Forelimb muscle (tissue), 1 donor: ENCODE data around the gene KIF4A. TPM values are rescaled to one million over a fixed set of nuclear protein-coding genes. Genes with fewer than 3 reads are reported as not detected.
"Not testable (repeated sequence)": the region's sequence is repeated elsewhere in the genome, so short reads cannot be mapped to it uniquely, and the experiment has no call there.

Source experiments
- DNase-seq: peaks from one replicate; pipeline ENCODE4 v3.0.0-alpha.2; 2013; ENCODE audit warnings: low read depth
- polyA plus RNA-seq: library from polyadenylated mRNA; unstranded; fragments of 120-200 nt; gene quantifications from one replicate; pipeline ENCODE4 v1.2.1, GENCODE V29; 2013; ENCODE audit not compliant: insufficient read length

Gene KIF4A
- polyA plus RNA-seq, 1 donor, result 5.5 TPM

- DNase-seq, result no peak
Observed at GRCh38 chrX:70398899-70399298, 109.0 kb downstream of the KIF4A start.

GRCh38 chrX:70400181-70400580 lies 110.3 kb downstream of the KIF4A start:
- not testable (repeated sequence) for DNase-seq

- DNase-seq, result no peak
Observed at GRCh38 chrX:70402721-70403120, 112.8 kb downstream of the KIF4A start.

- DNase-seq, result no peak
Observed at GRCh38 chrX:70405003-70405402, 115.1 kb downstream of the KIF4A start.

GRCh38 chrX:70410921-70411320 lies 121.0 kb downstream of the KIF4A start:
- DNase-seq, result no peak

GRCh38 chrX:70411475-70411874 lies 121.6 kb downstream of the KIF4A start:
- DNase-seq, result no peak

- no peak for DNase-seq
Observed at GRCh38 chrX:70421618-70422017, 131.7 kb downstream of the KIF4A start.

GRCh38 chrX:70422851-70423341 lies 133.0 kb downstream of the KIF4A start, which contains the start of gene GDPD2:
Gene GDPD2 (plus strand): TSS chrX:70423314. CDS start chrX:70424985, 1,671 bp downstream.
- no peak for DNase-seq

GRCh38 chrX:70423936-70424675 lies 134.2 kb downstream of the KIF4A start:
- no peak for DNase-seq

GRCh38 chrX:70424801-70425200 lies 134.9 kb downstream of the KIF4A start:
- DNase-seq, result no peak

- DNase-seq, result no peak
Observed at GRCh38 chrX:70426286-70427278, 136.7 kb downstream of the KIF4A start.

GRCh38 chrX:70427365-70427764 lies 137.5 kb downstream of the KIF4A start:
- DNase-seq, result no peak

- DNase-seq, result no peak
Observed at GRCh38 chrX:70429759-70430158, 139.9 kb downstream of the KIF4A start.

- no peak for DNase-seq
Observed at GRCh38 chrX:70432936-70433847, 143.3 kb downstream of the KIF4A start.

- no peak for DNase-seq
Observed at GRCh38 chrX:70433848-70434351, 144.0 kb downstream of the KIF4A start.

GRCh38 chrX:70434352-70434866 lies 144.5 kb downstream of the KIF4A start:
- no peak for DNase-seq

- DNase-seq, result no peak
Observed at GRCh38 chrX:70434914-70435586, 145.1 kb downstream of the KIF4A start.

GRCh38 chrX:70436343-70436742 lies 146.4 kb downstream of the KIF4A start:
- no peak for DNase-seq

GRCh38 chrX:70437011-70437410 lies 147.1 kb downstream of the KIF4A start:
- no peak for DNase-seq
